Activated CD4-positive, alpha-beta T cell treated with anti-CD3 and anti-CD28 coated beads, Interleukin-2, amount 10 ng/mL, durations not matched to agents 24 days and 14 days (primary cell): ENCODE results near the gene SNTN. TPM values are rescaled to one million over a fixed set of nuclear protein-coding genes. Genes with fewer than 3 reads are reported as not detected.

Source experiments
- DNase-seq: peaks from one replicate; pipeline ENCODE4 v3.0.0; 2022
- H3K27ac Mint-ChIP-seq: one replicate; pipeline ENCODE4 v1.8.0; 2022; ENCODE audit warnings: mild to moderate bottlenecking, mixed read lengths
- H3K27me3 Mint-ChIP-seq: one replicate; pipeline ENCODE4 v1.8.0; 2022; ENCODE audit warnings: mixed read lengths
- H3K36me3 Mint-ChIP-seq: one replicate; pipeline ENCODE4 v1.8.0; 2022; ENCODE audit warnings: low read depth, mild to moderate bottlenecking, mixed read lengths
- H3K4me1 Mint-ChIP-seq: one replicate; pipeline ENCODE4 v1.8.0; 2021; ENCODE audit warnings: mixed read lengths
- H3K4me3 Mint-ChIP-seq: one replicate; pipeline ENCODE4 v1.8.0; 2022; ENCODE audit warnings: mild to moderate bottlenecking, moderate library complexity, mixed read lengths
- H3K9me3 Mint-ChIP-seq: one replicate; pipeline ENCODE4 v1.8.0; 2021; ENCODE audit warnings: mixed read lengths
- intact Hi-C: fragments of 100-400 bp; cut with micrococcal nuclease; formaldehyde crosslinking; loops from one replicate; pipeline ENCODE4 v1.15.1; 2023
- total RNA-seq: library from RNA; stranded (reverse); gene quantifications from 2 replicates; pipeline ENCODE4 v1.2.3, GENCODE V29; 2022

SNTN gene
- total RNA-seq, 1 donor from 2014 or later, result not detected

GRCh38 chr3:63693351-63693750 lies 40.9 kb downstream of the SNTN start:
- intact Hi-C loops, result no loop called here
- H3K4me3 Mint-ChIP-seq, result no peak overlapping the region
- no peaks in the 10 kb centered on the region for H3K36me3 Mint-ChIP-seq
- peaks cover 7% of the 10 kb centered on the region for H3K9me3 Mint-ChIP-seq
- no peak for DNase-seq
- no peaks in the 10 kb centered on the region for H3K4me1 Mint-ChIP-seq
- no peaks in the 10 kb centered on the region for H3K27me3 Mint-ChIP-seq
- H3K27ac Mint-ChIP-seq, result no peak overlapping the region

GRCh38 chr3:63705092-63705645 lies 52.7 kb downstream of the SNTN start:
- H3K27ac Mint-ChIP-seq, result no peak overlapping the region
- no peak for DNase-seq
- no peak overlapping the region for H3K4me3 Mint-ChIP-seq
- H3K9me3 Mint-ChIP-seq, result no peaks in the 10 kb centered on the region
- intact Hi-C loops, result no loop called here
- no peaks in the 10 kb centered on the region for H3K36me3 Mint-ChIP-seq
- no peaks in the 10 kb centered on the region for H3K4me1 Mint-ChIP-seq
- no peaks in the 10 kb centered on the region for H3K27me3 Mint-ChIP-seq

GRCh38 chr3:63706321-63707085 lies 54.0 kb downstream of the SNTN start:
- Mint-ChIP-seq H3K27me3 (no peaks in the 10 kb centered on the region), H3K4me1 (no peaks in the 10 kb centered on the region), H3K9me3 (no peaks in the 10 kb centered on the region), H3K27ac (no peak overlapping the region), H3K36me3 (no peaks in the 10 kb centered on the region), H3K4me3 (no peak overlapping the region)
- intact Hi-C loops, result no loop called here
- DNase-seq, result no peak

- Mint-ChIP-seq H3K36me3 (no peaks in the 10 kb centered on the region), H3K27ac (no peak overlapping the region), H3K9me3 (no peaks in the 10 kb centered on the region), H3K27me3 (no peaks in the 10 kb centered on the region), H3K4me1 (no peaks in the 10 kb centered on the region), H3K4me3 (no peak overlapping the region)
- intact Hi-C loops, result no loop called here
- no peak for DNase-seq
Observed at GRCh38 chr3:63707731-63708130, 55.3 kb downstream of the SNTN start.

- H3K4me1 Mint-ChIP-seq, result no peaks in the 10 kb centered on the region
- intact Hi-C loops, result no loop called here
Observed at GRCh38 chr3:63709576-63709975, 57.1 kb downstream of the SNTN start.

More at GRCh38 chr3:63709576-63709975, 57.1 kb downstream of the SNTN start:
- Mint-ChIP-seq H3K36me3 (no peaks in the 10 kb centered on the region), H3K9me3 (no peaks in the 10 kb centered on the region), H3K27ac (no peak overlapping the region), H3K27me3 (no peaks in the 10 kb centered on the region), H3K4me3 (no peak overlapping the region)
- DNase-seq, result no peak

Other genes starting within 250 kb of the SNTN start
- gene C3orf49, start 166.6 kb downstream of the SNTN start, total RNA-seq, result not detected in 2 replicates
- 106 and 109 TPM in 2 replicates for gene THOC7, start 211.1 kb downstream of the SNTN start, total RNA-seq
- 37.8 and 39.6 TPM in 2 replicates for gene ATXN7, start 211.2 kb downstream of the SNTN start, total RNA-seq